Mononuclear cell (primary cell): ENCODE measurements around the gene GP1BB. TPM values are rescaled to one million over a fixed set of nuclear protein-coding genes. Genes with fewer than 3 reads are reported as not detected.

Experiments
- total RNA-seq: library from RNA; depleted of rRNA; stranded (reverse); fragments of >200 nt; gene quantifications from one replicate; pipeline ENCODE4 v1.2.3, GENCODE V29; 2012

Gene GP1BB
- total RNA-seq, 1 donor = 36.1 TPM

Other genes starting within 250 kb of the GP1BB start
- 64.6 TPM for gene UFD1, start 244.3 kb upstream of the GP1BB start, total RNA-seq
- 0.42 TPM for gene CDC45, start 243.6 kb upstream of the GP1BB start, total RNA-seq
- 9.3 TPM for gene CLDN5, start 199.1 kb upstream of the GP1BB start, total RNA-seq
- gene SEPTIN5, start 9.0 kb upstream of the GP1BB start, total RNA-seq = 20.9 TPM
- gene TBX1, start 37.2 kb downstream of the GP1BB start, total RNA-seq = not detected
- gene GNB1L, start 131.3 kb downstream of the GP1BB start, total RNA-seq = 1.0 TPM
- gene RTL10, start 131.3 kb downstream of the GP1BB start, total RNA-seq = 6.4 TPM
- gene COMT, start 218.2 kb downstream of the GP1BB start, total RNA-seq = 50.4 TPM
- gene TXNRD2, start 218.3 kb downstream of the GP1BB start, total RNA-seq = 11.3 TPM